Type B pancreatic cell (in vitro differentiated cells): ENCODE results near the gene CCDC150. TPM values are rescaled to one million over a fixed set of nuclear protein-coding genes. Genes with fewer than 3 reads are reported as not detected.
"Not testable (repeated sequence)": the region's sequence is repeated elsewhere in the genome, so short reads cannot be mapped to it uniquely, and the experiment has no call there.

ENCODE experiments used
- DNase-seq: peaks from one replicate; pipeline ENCODE4 v3.0.0; 2021; ENCODE audit warnings: mixed read lengths; ENCODE audit not compliant: unreplicated experiment; ENCODE audit errors: extremely low spot score
- H3K27ac Mint-ChIP-seq: 2 replicates; pipeline ENCODE4 v1.8.0; 2021; ENCODE audit warnings: mild to moderate bottlenecking, mixed read lengths
- H3K27me3 Mint-ChIP-seq: 2 replicates; pipeline ENCODE4 v1.8.0; 2021; ENCODE audit warnings: mixed read lengths
- H3K36me3 Mint-ChIP-seq: 2 replicates; pipeline ENCODE4 v1.8.0; 2021; ENCODE audit warnings: mixed read lengths
- H3K4me1 Mint-ChIP-seq: one replicate; pipeline ENCODE4 v1.8.0; 2021; ENCODE audit warnings: mixed read lengths; ENCODE audit not compliant: unreplicated experiment
- H3K4me3 Mint-ChIP-seq: 2 replicates; pipeline ENCODE4 v1.8.0; 2021; ENCODE audit warnings: mild to moderate bottlenecking, mixed read lengths
- H3K9me3 Mint-ChIP-seq: 2 replicates; pipeline ENCODE4 v1.8.0; 2021; ENCODE audit warnings: mixed read lengths
- CTCF ChIP-seq: fragments of 200-600 bp; sonication (generic); conservative IDR thresholded peaks from 2 replicates; pipeline ENCODE4 v1.5.0; 2021; ENCODE audit warnings: antibody characterized with exemption, mild to moderate bottlenecking
- total RNA-seq: library from RNA; stranded (reverse); gene quantifications from 2 replicates; pipeline ENCODE4 v1.2.1, GENCODE V29; 2021; ENCODE audit warnings: low replicate concordance

CCDC150 gene
- total RNA-seq, 1 donor from 2014 or later = 32.5 TPM

GRCh38 chr2:196601430-196602306 is 37.8 kb upstream of the CCDC150 start:
- Mint-ChIP-seq H3K4me3 (no peak overlapping the region), H3K9me3 (no peaks in the 10 kb centered on the region), H3K27ac (peak overlapping the region; percentile 58), H3K27me3 (peaks cover 4% of the 10 kb centered on the region), H3K36me3 (no peaks in the 10 kb centered on the region), H3K4me1 (peaks cover 10% of the 10 kb centered on the region)
- no peak for TF ChIP-seq CTCF
- no peak for DNase-seq

GRCh38 chr2:196604196-196604595 is 35.3 kb upstream of the CCDC150 start:
- Mint-ChIP-seq H3K4me1 (peaks cover 10% of the 10 kb centered on the region), H3K36me3 (no peaks in the 10 kb centered on the region), H3K27me3 (peaks cover 2% of the 10 kb centered on the region), H3K9me3 (peaks cover 5% of the 10 kb centered on the region), H3K27ac (peak overlapping the region; percentile 27), H3K4me3 (no peak overlapping the region)
- no peak for DNase-seq
- no peak for TF ChIP-seq CTCF

GRCh38 chr2:196606516-196606915 is 33.0 kb upstream of the CCDC150 start:
- no peaks in the 10 kb centered on the region for H3K27me3 Mint-ChIP-seq
- no peak overlapping the region for H3K4me3 Mint-ChIP-seq
- H3K27ac Mint-ChIP-seq = no peak overlapping the region
- H3K36me3 Mint-ChIP-seq = no peaks in the 10 kb centered on the region
- TF ChIP-seq CTCF = no peak
- peaks cover 5% of the 10 kb centered on the region for H3K9me3 Mint-ChIP-seq
- DNase-seq = no peak
- peaks cover 9% of the 10 kb centered on the region for H3K4me1 Mint-ChIP-seq

- H3K4me1 Mint-ChIP-seq = peaks cover 4% of the 10 kb centered on the region
- no peak overlapping the region for H3K4me3 Mint-ChIP-seq
- no peak for DNase-seq
- no peak for TF ChIP-seq CTCF
- H3K27me3 Mint-ChIP-seq = no peaks in the 10 kb centered on the region
- H3K9me3 Mint-ChIP-seq = peaks cover 5% of the 10 kb centered on the region
- no peaks in the 10 kb centered on the region for H3K36me3 Mint-ChIP-seq
- no peak overlapping the region for H3K27ac Mint-ChIP-seq
Measured at GRCh38 chr2:196607073-196607472, 32.4 kb upstream of the CCDC150 start.

GRCh38 chr2:196607896-196608295 is 31.6 kb upstream of the CCDC150 start:
- not testable (repeated sequence) for DNase-seq, H3K4me3 Mint-ChIP-seq

DNA sequence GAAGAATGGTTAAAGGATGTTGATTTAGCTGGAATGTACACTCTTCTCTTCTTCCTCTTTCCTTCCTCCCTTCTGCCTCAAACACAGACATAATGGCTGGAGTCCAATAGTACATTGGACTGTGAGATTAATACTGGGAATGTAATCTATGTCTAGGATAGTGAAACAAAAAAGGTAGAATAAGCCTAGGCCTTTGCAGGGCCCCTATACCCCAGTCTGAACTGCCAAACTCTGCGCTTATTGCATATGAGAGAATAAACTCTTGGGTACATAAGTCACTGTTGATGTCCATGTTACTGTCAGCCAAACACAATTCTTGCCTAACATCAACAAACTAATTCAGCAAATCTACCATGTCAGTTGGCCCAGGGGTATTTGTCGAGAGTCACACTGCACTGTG is 29.7 kb upstream of the CCDC150 start:
- Mint-ChIP-seq H3K4me3 (no peak overlapping the region), H3K9me3 (peaks cover 5% of the 10 kb centered on the region), H3K4me1 (no peaks in the 10 kb centered on the region), H3K27ac (no peak overlapping the region), H3K27me3 (no peaks in the 10 kb centered on the region), H3K36me3 (no peaks in the 10 kb centered on the region)
- no peak for DNase-seq
- TF ChIP-seq CTCF = no peak

More at GRCh38 chr2:196607896-196608295, 31.6 kb upstream of the CCDC150 start:
- H3K27ac Mint-ChIP-seq, H3K27me3 Mint-ChIP-seq, H3K36me3 Mint-ChIP-seq, H3K4me1 Mint-ChIP-seq, H3K9me3 Mint-ChIP-seq: not testable (repeated sequence)
